Stimulated activated CD8-positive, alpha-beta memory T cell treated with anti-CD3 and anti-CD28 coated beads, Interleukin-2, amount 100 ng/mL, for 1 hour (primary cell): ENCODE data around the gene PPP1R7.
A peak's percentile ranks its signal among the peaks of the same experiment; 100 is the strongest.
"Not testable (repeated sequence)": the region's sequence is repeated elsewhere in the genome, so short reads cannot be mapped to it uniquely, and the experiment has no call there.

Source experiments
- DNase-seq, 2 donors: peaks; one replicate each; pipeline ENCODE4 v3.0.0-alpha.2; 2020; ENCODE audit warnings: low read depth in 2 of 2

PPP1R7 gene, protein sequence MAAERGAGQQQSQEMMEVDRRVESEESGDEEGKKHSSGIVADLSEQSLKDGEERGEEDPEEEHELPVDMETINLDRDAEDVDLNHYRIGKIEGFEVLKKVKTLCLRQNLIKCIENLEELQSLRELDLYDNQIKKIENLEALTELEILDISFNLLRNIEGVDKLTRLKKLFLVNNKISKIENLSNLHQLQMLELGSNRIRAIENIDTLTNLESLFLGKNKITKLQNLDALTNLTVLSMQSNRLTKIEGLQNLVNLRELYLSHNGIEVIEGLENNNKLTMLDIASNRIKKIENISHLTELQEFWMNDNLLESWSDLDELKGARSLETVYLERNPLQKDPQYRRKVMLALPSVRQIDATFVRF

DNA sequence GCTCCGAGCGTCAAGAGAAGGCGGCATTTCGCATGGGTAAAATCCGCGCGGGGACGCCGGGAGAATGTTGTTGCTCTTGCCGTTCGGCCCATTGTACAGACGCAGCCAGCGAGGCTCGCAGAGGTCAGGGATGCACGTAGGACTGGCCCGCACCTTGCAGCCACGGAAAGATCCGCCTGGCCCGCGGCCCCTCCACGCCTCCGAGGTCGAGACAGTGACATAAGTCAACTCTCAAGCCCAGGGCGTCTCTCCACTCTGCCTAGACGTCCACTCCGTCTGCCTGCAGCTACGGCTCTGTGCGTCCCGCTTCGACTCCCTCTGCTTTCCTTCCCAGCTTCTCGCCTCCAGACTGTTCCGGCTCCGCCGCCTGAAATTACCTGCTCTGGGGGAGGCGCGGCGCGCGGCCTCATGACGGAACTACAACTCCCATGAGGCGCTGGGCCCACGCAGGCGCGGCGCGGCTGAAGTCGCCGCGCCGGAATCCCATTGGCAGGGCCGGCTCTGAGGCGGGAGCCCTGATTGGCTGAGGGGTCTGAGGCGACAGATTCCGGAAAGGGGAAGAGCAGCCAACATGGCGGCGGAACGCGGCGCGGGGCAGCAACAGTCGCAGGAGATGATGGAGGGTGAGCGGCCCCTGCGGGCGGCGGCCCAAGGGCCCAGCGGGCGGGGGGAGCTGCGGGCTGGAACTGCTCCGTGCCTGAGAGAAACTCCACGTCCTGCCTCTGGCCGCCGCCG, at the start of gene PPP1R7:
Gene PPP1R7, plus strand, starts transcription at position 543 of the 735 bp plus-strand sequence. Its CDS starts 29 bp downstream, at position 572.
- DNase-seq, result peak; percentile 91

DNA sequence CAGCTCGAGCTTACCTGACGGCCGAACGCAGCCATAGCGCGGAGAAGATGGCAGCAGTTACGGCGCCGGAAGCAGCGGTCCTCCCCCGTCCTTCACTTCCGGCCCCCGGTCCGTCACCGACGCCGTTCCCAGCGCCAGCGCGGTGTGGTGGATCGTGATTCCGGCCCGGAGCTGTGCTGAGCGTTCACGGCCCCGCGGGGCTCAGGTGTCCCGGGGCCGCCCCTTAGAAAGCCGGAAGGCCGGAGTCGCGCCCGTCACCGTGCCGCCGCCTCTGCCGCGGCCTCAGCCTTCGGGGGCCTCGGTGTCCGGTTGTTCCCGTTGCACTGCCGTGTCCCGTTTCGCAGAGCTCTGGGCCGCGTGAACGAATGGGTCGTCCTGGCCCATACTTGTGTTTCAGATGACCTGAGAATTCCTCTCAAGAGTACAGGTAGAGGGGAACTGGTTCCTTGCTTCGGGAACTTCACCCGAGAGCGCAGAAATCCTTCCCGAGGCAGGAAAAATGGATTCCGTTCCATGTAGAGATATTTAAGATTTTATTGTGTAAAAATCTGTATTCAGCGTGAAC, 47.9 kb upstream of the PPP1R7 start, which contains the start of gene MTERF4:
Gene MTERF4, minus strand, starts transcription at position 49 of the 565 bp plus-strand sequence. Its CDS starts 14 bp downstream, at position 35.
- peak; percentile 71 to 74 for DNase-seq

DNA sequence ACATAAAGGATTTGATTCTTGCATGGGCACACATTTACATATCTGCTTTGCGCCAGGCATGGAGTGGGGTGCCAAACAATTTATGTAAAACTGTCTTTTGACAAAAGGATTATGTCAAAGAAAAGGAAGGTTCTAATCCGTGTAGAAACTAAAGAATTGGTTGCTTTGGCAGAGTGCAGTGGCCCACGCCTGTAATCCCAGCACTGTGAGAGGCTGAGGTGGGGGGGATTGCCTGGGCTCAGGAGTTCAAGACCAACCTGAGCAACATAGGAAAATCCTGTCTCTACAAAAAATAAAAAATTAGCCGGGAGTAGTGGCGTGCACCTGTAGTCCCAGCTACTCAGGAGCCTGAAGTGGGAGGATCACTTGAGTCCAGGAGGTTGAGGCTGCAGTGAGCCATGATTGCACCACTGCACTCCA, 47.1 kb upstream of the PPP1R7 start:
- DNase-seq, result no peak

DNA sequence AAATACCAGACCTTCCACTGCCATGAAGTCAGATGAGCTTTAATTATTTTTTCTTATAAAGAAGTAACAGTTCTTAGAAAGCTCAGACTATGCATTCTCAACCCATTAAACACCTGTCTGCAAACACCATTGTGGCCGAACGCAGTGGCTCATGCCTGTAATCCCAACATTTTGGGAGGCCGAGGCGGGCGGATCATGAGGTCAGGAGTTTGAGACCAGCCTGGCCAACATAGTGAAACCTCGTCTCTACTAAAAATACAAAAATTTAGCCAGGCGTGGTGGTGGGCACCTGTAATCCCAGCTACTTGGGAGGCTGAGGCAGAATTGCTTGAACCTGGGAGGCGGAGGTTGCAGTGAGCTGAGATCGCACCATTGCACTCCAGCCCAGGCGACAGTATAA, 45.7 kb upstream of the PPP1R7 start:
- not testable (repeated sequence) for DNase-seq

DNA sequence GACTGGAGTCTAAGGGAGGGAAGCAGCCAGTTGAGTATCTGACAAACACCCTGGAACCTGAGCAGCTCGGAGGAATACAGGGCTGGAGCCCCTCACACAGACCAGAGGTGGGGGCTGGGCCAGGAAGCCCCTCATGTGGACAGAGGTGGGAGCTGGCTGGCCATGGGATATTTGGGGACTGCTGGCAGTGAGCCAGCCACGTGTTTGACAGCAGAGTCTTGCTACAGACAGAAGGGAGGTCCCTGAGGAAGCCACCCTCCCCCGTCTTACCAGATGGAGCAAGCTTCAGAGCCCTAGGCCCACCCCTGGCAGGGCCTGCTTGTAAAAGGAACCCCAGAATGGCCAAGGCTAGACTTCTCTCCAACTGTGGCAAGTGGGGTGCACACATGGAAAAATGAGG, 44.6 kb upstream of the PPP1R7 start:
- DNase-seq, result no peak

DNA sequence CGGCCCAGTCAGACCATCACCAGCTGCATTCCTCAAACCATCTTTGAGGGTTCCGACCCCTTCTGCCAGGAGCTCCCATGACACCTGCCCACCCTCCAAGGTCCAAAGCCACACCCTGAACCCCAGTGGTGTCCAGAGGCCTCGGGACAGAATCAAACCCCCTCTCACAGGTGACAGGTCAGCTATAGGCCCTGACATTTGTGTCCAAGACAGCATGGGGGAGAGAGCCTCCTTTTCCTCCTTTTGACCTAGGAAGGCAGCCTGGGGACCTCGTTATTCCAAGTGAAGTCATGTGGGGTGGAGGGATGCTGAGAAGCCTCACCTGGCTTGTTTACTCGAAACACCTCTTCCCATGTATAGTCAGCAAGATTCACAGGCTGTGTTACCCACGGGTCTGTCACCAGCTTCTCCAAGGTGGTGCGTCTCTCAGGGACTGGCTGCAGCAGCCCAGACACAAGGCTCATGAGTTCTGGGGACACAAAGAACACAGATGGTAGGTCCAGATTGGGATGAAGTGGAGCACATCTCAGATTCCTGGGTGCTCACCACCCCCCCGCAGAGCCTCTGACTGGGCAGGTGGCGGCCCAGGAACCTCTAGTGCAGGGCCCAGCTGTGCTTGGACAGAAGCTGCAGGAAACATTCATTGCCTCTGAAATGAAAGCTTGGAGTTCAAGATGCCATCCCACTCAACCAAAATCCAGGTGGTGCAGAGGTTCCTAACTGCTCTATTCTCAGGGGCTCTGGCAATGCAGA, 43.1 kb upstream of the PPP1R7 start:
- DNase-seq, result no peak

DNA sequence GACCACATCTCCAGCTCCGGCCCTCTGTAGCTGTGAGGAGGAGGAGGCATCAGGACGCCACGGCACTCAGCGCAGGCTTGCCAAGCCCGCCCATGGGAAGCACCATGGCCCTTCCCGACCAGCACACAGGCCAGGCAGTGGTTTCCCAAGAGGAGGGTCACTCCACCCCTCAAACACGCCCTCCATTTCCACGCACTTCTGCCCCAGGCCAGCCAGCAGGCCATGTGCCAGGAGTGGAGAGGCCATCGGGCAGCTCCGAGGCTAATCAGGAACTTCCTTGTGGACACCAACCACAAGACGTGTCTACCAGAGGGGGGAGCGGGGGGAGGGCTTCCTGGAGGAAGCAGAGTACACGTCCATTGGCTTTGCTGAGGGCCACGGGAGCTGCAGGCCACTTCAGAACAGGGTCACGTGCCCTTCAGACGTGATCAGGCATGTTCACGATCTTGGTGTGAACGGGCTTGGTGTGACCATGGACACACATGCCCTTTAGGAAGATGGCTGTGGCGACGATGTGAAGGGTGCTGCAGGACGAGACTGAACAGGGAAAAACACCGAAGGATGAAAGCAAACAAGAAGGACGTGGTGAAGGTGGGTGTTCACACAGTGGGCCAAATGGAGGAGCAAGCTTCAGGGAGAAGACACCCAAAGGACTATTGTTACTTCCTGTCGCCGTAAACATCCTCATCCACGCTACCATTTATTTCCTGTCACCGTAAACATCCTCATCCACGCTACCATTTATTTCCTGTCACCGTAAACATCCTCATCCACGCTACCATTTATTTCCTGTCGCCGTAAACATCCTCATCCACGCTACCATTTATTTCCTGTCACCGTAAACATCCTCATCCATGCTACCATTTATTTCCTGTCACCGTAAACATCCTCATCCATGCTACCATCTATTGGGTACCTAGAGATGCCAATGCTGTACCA, 41.7 kb upstream of the PPP1R7 start:
- DNase-seq, result no peak

DNA sequence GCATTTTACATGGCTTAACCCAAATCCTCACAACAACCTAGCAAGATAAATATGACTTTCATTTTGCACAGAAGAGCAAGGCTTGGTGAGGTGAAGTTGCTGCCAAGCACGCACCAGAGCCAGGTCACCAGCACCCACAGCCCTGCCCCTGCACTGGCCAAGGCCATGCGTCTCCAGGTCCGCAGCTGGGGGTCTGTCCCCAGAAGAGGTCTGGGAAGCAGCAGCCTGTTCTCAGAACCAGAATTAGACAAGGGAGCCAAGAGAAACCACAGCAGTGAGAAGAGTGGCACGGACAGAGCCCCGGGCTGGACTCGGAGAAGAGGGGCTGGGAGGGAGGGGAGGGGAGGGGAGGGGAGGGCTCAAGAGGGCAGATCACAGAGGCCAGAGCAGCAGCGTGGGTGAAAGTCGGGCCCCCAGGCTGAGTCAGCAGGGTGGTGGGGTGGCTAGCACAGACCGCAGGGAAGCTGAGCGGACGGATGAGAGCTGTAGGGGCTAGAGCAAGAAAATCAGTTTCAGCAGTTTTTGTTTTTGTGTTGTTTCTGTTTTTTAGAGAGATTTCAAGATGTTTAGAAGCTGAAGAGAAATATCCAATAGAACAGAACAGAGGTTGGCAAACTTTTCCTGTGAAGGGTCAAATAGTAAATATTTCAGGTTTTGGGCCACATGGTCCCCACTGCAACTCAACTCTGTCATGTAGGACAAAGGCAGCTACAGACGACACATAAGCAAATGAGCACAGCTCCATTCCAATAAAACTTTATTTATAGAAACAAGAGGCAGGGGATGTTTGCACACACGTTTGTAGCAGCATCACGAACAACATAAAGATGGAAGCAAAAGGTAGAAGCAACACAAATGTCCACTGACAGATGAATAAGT, 40.8 kb upstream of the PPP1R7 start:
- no peak for DNase-seq

DNA sequence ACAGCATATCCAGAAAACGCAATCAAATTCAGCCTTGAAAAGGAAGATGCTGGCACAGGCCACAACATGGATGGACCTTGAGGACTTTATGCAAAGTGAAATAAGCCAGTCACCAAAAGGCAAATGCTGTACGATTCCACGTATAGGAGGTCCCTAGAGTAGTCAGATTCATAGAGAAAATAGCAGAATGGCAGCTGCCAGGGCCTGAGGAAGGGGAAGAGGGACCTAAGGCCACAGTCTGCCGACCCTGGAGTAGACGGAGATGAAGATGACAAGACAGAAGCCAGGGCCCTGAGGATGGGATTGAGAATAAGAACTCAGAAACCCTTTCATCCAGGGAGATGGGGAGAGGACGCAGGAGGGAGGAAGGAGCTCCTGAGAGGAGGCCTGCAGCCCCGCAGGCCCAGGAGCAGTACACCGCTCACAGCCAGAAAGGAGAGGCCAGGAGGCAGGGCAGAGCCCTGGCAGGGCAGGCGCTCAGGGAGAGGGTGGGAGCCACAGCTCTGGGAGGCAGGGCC, 40.1 kb upstream of the PPP1R7 start:
- DNase-seq, result no peak

DNA sequence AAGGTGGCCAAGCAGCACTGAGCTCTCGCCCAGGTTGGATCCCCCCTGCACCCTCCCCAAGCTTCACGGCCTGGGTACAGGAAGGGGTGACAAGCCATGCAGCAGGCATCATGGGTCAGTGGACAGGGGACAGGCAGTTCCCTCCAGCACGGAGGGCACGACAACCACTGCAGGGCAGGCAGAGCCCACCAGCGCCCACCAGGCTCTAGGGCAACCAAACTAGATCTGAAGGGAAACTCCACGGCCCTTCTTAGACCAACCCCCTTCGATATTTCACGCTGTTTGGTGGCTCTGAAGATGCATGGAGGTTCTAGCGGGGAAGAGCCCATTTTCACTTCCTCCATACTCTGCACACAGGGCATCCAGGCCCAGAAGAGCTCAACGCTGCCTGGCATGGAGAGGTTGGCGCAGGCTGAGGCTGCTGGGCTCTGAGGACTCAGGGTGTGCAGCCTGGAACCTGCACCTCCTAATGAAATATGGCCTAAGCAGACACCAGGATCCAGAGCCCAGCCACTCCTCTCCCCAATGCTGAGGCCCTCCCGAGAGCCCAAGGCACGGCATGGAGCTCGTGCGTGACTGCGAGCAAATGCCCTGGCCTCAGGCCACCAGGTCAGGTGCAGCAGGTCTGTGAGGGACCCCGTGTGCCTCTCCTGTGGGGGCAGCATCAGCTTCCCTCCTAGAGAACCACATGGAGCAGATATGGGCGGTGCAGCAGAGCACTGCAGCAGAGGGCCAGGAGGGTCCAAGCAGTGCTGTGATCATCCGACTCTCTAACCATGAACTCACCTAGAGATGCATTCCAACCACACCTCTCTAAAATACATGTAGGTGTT, 39.4 kb upstream of the PPP1R7 start:
- DNase-seq, result no peak

DNA sequence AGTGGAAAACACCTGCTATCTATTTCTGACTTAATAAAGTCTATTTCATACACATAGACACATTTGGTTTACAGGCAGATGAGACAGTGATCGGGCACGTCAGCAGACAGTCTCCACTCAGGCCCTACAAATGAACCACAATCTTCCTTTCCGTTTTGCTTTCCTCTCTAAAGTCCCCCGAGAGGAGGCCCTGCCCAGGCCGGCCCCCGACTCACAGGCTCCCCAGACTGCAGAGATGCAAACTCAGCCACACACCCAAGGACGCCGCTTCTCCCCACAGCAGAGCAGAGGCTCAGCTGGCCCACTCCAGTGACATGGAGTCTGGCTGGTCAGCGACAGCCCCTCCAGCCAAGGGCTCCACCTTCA, 38.8 kb upstream of the PPP1R7 start:
- no peak for DNase-seq

DNA sequence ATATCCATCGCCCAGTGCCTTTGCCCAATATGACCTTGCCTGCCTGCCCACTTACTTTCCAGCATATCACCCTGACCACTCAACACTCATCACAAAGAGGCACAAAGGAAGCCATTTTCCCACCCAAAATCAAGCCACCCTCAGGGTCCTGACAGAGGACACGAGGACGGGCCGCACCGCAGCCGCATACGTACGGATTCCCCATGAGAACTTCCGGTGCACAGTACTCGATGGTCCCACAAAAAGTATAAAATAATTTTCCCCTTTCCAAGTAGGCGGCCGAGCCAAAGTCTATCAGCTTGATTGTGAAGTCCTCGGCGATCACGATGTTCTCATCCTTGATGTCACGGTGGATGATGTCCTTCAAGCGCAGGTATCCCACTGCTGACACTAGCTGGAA, 38.2 kb upstream of the PPP1R7 start:
- no peak for DNase-seq

DNA sequence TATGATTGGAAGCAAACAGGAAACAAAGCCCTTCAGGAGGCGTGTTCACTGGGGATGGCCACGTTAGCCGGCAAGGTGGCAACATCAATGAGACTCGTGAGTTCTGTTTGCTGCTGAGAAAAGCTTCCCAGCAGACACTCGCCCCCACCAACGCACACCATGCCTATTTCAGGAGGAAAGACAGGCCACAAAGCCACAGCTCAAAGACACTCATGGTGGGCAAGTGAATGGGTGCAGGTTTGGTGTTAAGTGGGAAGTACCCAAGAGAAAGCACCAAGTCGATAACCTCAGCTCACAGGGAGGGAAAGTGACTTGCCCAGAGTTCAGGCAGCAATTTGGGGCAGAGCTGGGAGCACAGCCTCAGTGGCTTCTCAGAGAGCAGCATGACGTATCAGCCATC, 37.7 kb upstream of the PPP1R7 start:
- no peak for DNase-seq

DNA sequence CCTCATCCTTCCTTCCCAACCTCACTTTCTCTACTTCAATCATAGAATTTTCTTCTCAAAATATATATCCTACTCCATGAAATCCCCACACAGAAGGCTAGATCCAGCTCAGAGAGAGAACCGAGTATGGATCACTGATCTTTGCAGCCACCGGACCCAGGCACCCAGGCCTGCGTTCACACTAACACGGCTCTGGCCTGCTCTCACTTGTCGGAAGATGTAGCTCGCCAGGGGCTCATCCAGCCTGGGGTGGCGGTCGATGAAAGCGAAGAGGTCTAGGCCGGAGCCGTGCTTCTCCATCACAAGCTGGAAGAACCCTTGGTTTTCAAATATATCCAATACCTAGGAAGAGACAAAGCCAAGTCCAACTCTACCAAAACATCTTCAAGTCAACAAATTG, 35.4 kb upstream of the PPP1R7 start:
- no peak for DNase-seq

DNA sequence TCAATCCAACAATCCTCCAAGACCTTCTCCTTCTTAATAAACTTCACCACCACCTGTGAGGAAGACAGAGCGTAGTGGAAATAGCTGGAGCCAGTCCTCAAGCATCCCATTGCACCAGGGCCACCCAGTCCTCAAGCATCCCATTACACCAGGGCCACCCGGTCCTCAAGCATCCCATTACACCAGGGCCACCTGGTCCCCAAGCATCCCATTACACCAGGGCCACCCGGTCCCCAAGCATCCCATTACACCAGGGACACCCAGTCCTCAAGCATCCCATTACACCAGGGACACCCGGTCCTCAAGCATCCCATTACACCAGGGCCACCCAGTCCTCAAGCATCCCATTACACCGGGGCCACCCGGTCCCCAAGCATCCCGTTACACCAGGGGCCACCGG, 34.9 kb upstream of the PPP1R7 start:
- no peak for DNase-seq

DNA sequence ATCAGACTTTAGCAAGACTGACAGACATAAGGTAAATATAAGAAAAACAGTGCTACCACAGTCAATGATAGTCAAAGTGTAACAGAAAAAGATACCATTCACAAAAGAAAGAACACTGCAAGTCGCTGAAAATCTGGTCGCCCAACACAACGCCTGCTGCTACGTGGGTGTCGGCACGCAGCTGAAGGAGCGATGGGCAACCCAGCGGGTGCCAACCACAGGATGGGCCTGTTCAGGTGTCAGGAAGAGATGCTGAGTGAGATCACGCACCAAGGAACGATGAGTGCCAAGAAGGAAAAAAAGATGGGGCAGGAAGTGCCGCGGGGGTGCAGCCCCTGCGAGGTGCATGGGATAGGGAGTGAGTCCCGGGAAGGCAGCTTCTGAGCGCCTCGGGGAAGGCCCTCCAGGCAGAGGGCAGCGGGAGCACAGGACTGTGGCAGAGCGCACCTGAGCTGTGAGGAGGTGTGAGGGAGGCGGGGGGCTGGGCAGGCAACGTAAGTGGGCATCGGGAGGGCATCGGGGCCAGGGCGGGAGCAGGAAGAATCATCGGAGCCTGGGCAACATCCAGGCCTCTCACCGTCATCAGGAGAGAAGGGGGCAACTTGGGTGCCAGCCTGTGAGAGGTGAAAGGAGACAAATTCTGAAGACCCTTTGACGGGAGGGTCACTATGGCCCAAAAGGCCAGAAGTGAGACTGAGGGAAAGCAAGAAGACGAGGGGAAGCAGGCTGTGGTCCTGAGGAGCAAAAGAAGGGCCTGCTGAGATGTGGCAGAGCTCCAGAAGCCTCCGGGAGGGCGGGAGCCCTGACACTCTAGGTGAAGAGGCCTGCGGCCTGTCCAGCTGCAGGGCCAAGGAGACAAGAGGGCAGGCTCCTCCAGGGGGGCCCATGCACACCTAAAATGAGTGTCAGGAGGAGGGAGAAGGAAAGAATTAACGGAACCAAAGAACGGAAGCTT, 33.4 kb upstream of the PPP1R7 start:
- no peak for DNase-seq

DNA sequence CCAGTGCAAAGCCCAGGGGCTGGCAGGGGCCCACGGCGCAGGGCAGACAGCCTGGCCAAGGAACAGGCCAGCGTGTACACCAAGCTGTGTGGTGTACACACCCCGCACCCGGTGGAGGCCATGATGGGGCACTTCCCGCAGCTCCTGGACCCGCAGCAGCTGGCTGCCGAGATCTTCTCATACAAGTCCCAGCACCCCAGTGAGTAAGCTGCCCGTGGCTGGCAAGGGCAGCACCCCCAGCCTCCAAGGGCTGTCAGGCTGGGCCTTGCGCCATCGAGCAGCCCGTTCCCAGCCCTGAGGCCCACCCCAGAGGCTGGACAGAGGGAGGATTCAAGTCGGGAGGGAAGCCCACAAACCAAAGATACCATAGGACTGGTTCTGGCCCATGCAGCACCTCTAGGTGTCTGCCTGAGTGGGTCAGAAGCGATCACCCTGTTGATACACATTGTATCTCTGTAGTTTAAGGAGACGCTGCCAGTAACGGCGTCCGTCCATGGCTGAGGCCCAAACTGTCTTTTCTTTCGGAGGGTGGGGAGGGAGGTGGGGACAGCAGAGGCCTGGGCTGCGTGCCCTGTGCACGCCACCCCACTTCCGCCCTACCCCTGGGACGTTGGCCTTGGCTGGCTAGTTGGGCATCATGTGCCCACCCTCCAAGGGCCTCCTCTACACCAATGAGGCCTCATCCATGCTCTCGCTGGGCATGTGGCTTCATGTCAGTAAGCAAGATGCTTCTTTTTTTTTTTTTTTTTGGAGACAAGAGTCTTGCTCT, 31.3 kb upstream of the PPP1R7 start:
- no peak for DNase-seq
